ENCODE results near the gene RASL11B.

Gene RASL11B

GRCh38 chr4:52841682-52842456 is 20.2 kb upstream of the RASL11B start:
- Histone ChIP-seq H3K4me3 (ENCODE audit: low read length) (no peak overlapping the region), H3K27ac (ENCODE audit: low read length) (no peak overlapping the region), H4K20me1 (ENCODE audit: insufficient read depth, low read length) (no peaks in the 10 kb centered on the region), H3K9me3 (ENCODE audit: insufficient read depth, low read length) (no peaks in the 10 kb centered on the region), H3K4me2 (ENCODE audit: low read length) (no peak overlapping the region), H3K79me2 (ENCODE audit: low read length) (no peaks in the 10 kb centered on the region), H2AFZ (ENCODE audit: low read depth, low read length) (no peak overlapping the region), H3K36me3 (replicated peaks; ENCODE audit: low read depth, low read length) (no peaks in the 10 kb centered on the region), H3K27me3 (ENCODE audit: low read depth, low read length) (no peaks in the 10 kb centered on the region), H3K9ac (ENCODE audit: low read length) (no peak overlapping the region), H3K4me1 (ENCODE audit: low read length) (peaks cover 22% of the 10 kb centered on the region)
- TF ChIP-seq CTCF (IDR thresholded peaks at IDR 0.05; ENCODE audit: low read depth, low read length) (no peak), EZH2phosphoT487 (IDR thresholded peaks at IDR 0.05; ENCODE audit: low read depth) (no peak)

- TF ChIP-seq CTCF (IDR thresholded peaks at IDR 0.05; ENCODE audit: low read depth, low read length) = no peak
- TF ChIP-seq EZH2phosphoT487 (IDR thresholded peaks at IDR 0.05; ENCODE audit: low read depth) = no peak
- Histone ChIP-seq H3K36me3 (replicated peaks; ENCODE audit: low read depth, low read length) (no peaks in the 10 kb centered on the region), H3K4me1 (ENCODE audit: low read length) (peaks cover 22% of the 10 kb centered on the region), H3K9ac (ENCODE audit: low read length) (no peak overlapping the region), H3K27ac (ENCODE audit: low read length) (no peak overlapping the region), H3K9me3 (ENCODE audit: insufficient read depth, low read length) (no peaks in the 10 kb centered on the region), H3K4me3 (ENCODE audit: low read length) (no peak overlapping the region), H3K79me2 (ENCODE audit: low read length) (no peaks in the 10 kb centered on the region), H4K20me1 (ENCODE audit: insufficient read depth, low read length) (no peaks in the 10 kb centered on the region), H2AFZ (ENCODE audit: low read depth, low read length) (no peak overlapping the region), H3K27me3 (ENCODE audit: low read depth, low read length) (no peaks in the 10 kb centered on the region), H3K4me2 (ENCODE audit: low read length) (no peak overlapping the region)
Measured at GRCh38 chr4:52842792-52843191, 19.3 kb upstream of the RASL11B start.

GRCh38 chr4:52843351-52843750 is 18.8 kb upstream of the RASL11B start:
- Histone ChIP-seq H3K9ac (ENCODE audit: low read length) (no peak overlapping the region), H3K27ac (ENCODE audit: low read length) (no peak overlapping the region), H3K4me2 (ENCODE audit: low read length) (no peak overlapping the region), H3K79me2 (ENCODE audit: low read length) (no peaks in the 10 kb centered on the region), H4K20me1 (ENCODE audit: insufficient read depth, low read length) (no peaks in the 10 kb centered on the region), H3K36me3 (replicated peaks; ENCODE audit: low read depth, low read length) (no peaks in the 10 kb centered on the region), H3K9me3 (ENCODE audit: insufficient read depth, low read length) (no peaks in the 10 kb centered on the region), H3K27me3 (ENCODE audit: low read depth, low read length) (no peaks in the 10 kb centered on the region), H2AFZ (ENCODE audit: low read depth, low read length) (no peak overlapping the region), H3K4me3 (ENCODE audit: low read length) (no peak overlapping the region), H3K4me1 (ENCODE audit: low read length) (peaks cover 22% of the 10 kb centered on the region)
- TF ChIP-seq CTCF (IDR thresholded peaks at IDR 0.05; ENCODE audit: low read depth, low read length) (no peak), EZH2phosphoT487 (IDR thresholded peaks at IDR 0.05; ENCODE audit: low read depth) (no peak)

- Histone ChIP-seq H3K4me1 (ENCODE audit: low read length) (peaks cover 22% of the 10 kb centered on the region), H3K36me3 (replicated peaks; ENCODE audit: low read depth, low read length) (no peaks in the 10 kb centered on the region), H2AFZ (ENCODE audit: low read depth, low read length) (no peak overlapping the region), H3K27me3 (ENCODE audit: low read depth, low read length) (no peaks in the 10 kb centered on the region), H3K9me3 (ENCODE audit: insufficient read depth, low read length) (no peaks in the 10 kb centered on the region), H3K79me2 (ENCODE audit: low read length) (no peaks in the 10 kb centered on the region), H4K20me1 (ENCODE audit: insufficient read depth, low read length) (no peaks in the 10 kb centered on the region), H3K27ac (ENCODE audit: low read length) (no peak overlapping the region), H3K4me3 (ENCODE audit: low read length) (no peak overlapping the region), H3K4me2 (ENCODE audit: low read length) (no peak overlapping the region), H3K9ac (ENCODE audit: low read length) (no peak overlapping the region)
- TF ChIP-seq CTCF (IDR thresholded peaks at IDR 0.05; ENCODE audit: low read depth, low read length) = no peak
- no peak for TF ChIP-seq EZH2phosphoT487 (IDR thresholded peaks at IDR 0.05; ENCODE audit: low read depth)
Measured at GRCh38 chr4:52843958-52844357, 18.2 kb upstream of the RASL11B start.

All from OCI-LY3 (cell line).